GM20000 (cell line): ENCODE results near the gene NFATC1.

Experiments
- DNase-seq: peaks from one replicate; pipeline ENCODE4 v3.0.0; 2012; ENCODE audit warnings: low spot score
- TF ChIP-seq, protein P1 (sequence below): IDR thresholded peaks from 2 replicates; pipeline ENCODE4 v1.5.1; 2012; ENCODE audit warnings: mild to moderate bottlenecking, control low read depth; ENCODE audit errors: extremely low read depth, missing control alignments

Gene NFATC1

GRCh38 chr18:79528316-79528695, 132.6 kb downstream of the NFATC1 start:
- TF ChIP-seq, protein P1, sequence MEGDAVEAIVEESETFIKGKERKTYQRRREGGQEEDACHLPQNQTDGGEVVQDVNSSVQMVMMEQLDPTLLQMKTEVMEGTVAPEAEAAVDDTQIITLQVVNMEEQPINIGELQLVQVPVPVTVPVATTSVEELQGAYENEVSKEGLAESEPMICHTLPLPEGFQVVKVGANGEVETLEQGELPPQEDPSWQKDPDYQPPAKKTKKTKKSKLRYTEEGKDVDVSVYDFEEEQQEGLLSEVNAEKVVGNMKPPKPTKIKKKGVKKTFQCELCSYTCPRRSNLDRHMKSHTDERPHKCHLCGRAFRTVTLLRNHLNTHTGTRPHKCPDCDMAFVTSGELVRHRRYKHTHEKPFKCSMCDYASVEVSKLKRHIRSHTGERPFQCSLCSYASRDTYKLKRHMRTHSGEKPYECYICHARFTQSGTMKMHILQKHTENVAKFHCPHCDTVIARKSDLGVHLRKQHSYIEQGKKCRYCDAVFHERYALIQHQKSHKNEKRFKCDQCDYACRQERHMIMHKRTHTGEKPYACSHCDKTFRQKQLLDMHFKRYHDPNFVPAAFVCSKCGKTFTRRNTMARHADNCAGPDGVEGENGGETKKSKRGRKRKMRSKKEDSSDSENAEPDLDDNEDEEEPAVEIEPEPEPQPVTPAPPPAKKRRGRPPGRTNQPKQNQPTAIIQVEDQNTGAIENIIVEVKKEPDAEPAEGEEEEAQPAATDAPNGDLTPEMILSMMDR, result no peak
- DNase-seq, result no peak

DNA sequence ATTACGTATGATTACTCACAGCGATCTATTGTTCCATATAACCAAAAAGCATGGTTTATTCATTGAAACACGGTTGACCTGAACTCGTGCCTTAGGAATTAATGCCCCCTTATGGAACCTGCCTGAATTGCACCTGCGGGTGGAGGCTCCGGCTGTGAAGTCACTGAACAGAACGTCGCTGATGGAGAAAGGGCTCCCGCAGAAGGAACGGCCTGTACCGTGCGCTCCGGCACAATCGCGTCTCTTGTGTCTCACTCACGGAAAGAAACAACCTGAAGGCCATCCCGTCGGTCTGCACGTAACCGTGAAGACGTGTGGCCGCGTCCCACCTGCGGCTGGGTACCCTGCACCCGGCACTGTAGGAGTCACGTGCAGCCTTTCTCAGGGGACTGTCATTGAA, 133.1 kb downstream of the NFATC1 start:
- DNase-seq, result peak; percentile 88
- TF ChIP-seq, protein P1, result peak; percentile 76

DNA sequence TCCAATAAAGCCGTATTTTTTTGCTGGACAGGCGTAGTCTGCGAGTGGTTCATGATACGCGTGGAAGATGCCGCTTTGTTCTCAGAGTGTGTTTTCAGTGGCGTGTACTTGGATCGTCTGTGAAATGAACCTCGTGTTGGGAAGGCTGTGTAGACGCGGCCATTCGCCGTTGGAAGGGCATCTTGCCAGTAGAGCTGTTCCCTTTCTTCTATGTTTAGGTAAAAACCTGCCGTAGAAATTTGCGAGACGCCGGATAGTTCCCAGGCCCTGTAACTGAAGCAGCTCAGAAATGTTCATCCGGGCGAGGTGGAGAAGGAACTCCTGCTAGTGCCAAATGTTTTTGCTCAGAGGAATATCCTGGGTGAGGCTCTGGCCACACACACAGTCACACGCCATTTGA, 133.6 kb downstream of the NFATC1 start:
- TF ChIP-seq, protein P1, result no peak
- DNase-seq, result no peak

DNA sequence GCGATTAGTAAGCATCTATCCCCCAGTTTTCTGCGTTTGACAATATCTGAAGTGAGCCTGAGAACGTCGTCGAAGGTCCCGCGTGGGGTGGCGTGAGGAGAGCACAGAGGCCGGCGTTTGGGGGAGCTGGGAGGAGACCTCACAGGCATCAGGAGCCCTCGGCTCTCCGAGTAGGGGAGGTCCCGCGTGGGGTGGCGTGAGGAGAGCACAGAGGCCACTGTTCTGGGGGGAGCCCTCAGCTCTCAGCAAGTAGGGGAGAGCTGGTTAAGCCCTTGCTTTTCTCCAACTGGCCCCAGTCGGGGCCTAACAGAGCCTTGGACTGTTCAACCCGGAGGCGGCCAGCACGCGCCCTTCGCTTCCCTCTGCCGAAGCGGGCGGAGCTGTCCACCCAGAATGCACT, 134.3 kb downstream of the NFATC1 start:
- no peak for DNase-seq
- TF ChIP-seq, protein P1, result no peak

- TF ChIP-seq, protein P1, result no peak
- DNase-seq, result no peak
Measured at GRCh38 chr18:79530821-79531220, 135.1 kb downstream of the NFATC1 start.

DNA sequence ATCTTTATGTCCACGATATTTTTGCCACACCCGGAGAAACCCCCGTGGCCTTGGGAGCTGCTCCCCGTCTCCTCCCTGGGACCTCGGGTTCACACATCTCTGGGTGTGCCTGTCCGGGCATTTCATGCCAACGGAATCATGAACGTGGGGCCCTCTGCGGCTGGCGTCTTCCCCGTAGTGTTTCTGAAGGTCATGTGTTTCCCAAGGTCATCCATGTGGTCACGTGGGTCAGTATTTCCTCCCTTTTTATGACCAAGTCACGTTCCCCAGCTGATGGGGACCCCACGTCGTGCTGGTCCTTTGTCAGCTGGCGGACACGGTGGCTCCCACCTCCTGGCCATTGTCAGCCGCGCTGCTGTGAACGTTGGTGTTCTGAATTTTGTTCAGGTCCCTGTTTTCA, 135.7 kb downstream of the NFATC1 start:
- no peak for DNase-seq
- TF ChIP-seq, protein P1, result no peak

DNA sequence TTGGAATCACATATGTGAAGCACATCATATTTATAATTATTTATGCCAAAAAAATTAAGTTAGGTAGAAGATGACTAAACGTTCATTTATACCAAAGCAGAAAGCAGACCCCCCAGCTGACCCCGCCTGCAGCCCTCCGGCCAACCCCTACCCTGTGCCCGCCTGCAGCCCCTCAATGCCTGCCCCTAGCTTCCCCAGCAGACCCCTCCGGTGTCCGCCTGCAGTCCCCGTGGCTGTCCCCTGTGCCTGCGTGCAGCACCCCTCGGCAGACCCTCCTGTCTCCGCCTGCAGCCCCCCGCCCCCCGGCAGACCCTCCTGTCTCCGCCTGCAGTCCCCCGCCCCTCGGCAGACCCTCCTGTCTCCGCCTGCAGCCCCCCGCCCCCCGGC, 136.2 kb downstream of the NFATC1 start:
- no peak for DNase-seq
- TF ChIP-seq, protein P1, result no peak
